HepG2 (cell line): ENCODE measurements around the gene YWHAE.

Experiments used
- CTCF ChIP-seq: sonication (generic); formaldehyde crosslinking; IDR thresholded peaks from 2 replicates; pipeline ENCODE4 v1.5.0; 2020; ENCODE audit warnings: mild to moderate bottlenecking, missing genetic modification reagents, moderate library complexity
- EZH2 ChIP-seq: conservative IDR thresholded peaks from 2 replicates; pipeline ENCODE4 v1.6.1; 2012; ENCODE audit warnings: mild to moderate bottlenecking, low read depth, low read length, moderate library complexity
- GMEB1 ChIP-seq: sonication (generic); formaldehyde crosslinking; IDR thresholded peaks from 2 replicates; pipeline ENCODE4 v1.5.1; 2020; ENCODE audit warnings: missing genetic modification reagents, mild to moderate bottlenecking, borderline replicate concordance
- JUN ChIP-seq: sonication (generic); formaldehyde crosslinking; IDR thresholded peaks from 2 replicates; pipeline ENCODE4 v1.4.0; 2020; ENCODE audit warnings: mild to moderate bottlenecking, missing genetic modification reagents
- LCORL ChIP-seq, 2 experiments: fragments of 450-650 bp in 1 of 2; sonication (generic) in 1 of 2; formaldehyde crosslinking in 1 of 2; IDR thresholded peaks; 2 replicates each; pipeline versions ENCODE4 v1.5.0 to v1.6.1; 2017 to 2020; ENCODE audit warnings: antibody characterized with exemption in 1 of 2, missing genetic modification reagents in 1 of 2
- POLR2AphosphoS5 ChIP-seq: IDR thresholded peaks from 2 replicates; pipeline ENCODE4 v1.6.1; 2012; ENCODE audit warnings: low read depth, low read length
- SP2 ChIP-seq: sonication (generic); formaldehyde crosslinking; IDR thresholded peaks from 2 replicates; pipeline ENCODE4 v1.5.1; 2020; ENCODE audit warnings: mild to moderate bottlenecking, missing genetic modification reagents
- SRSF4 ChIP-seq: fragments of 200-400 bp; formaldehyde crosslinking; IDR thresholded peaks from one replicate; pipeline ENCODE4 v1.6.1; 2018; ENCODE audit warnings: mild to moderate bottlenecking, low read depth, low read length, moderate library complexity; ENCODE audit not compliant: poor library complexity, severe bottlenecking
- STAT5B ChIP-seq: sonication (generic); formaldehyde crosslinking; IDR thresholded peaks from 2 replicates; pipeline ENCODE4 v1.4.0; 2020; ENCODE audit warnings: missing genetic modification reagents
- ZFX ChIP-seq: sonication (generic); formaldehyde crosslinking; IDR thresholded peaks from 2 replicates; pipeline ENCODE4 v1.4.0; 2020; ENCODE audit warnings: mild to moderate bottlenecking, low read depth, missing genetic modification reagents, moderate library complexity
- ZNF644 ChIP-seq: IDR thresholded peaks from 2 replicates; pipeline ENCODE4 v1.6.1; 2016; ENCODE audit warnings: low read depth

- TF ChIP-seq SP2 (no peak), EZH2 (no peak), ZFX (CRISPR knock-in tag) (no peak), STAT5B (CRISPR knock-in tag) (no peak), ZNF644 (no peak), SRSF4 (no peak), POLR2AphosphoS5 (no peak), CTCF (no peak), LCORL (IDR thresholded peaks at IDR 0.05) (no peak), LCORL (CRISPR knock-in tag; IDR thresholded peaks at IDR 0.05) (no peak), JUN (CRISPR knock-in tag) (no peak), GMEB1 (CRISPR knock-in tag) (no peak)
Observed at GRCh38 chr17:1313270-1314005, 86.6 kb downstream of the YWHAE start.
